HEK293 (cell line): ENCODE measurements around the gene PEX10.

Source experiments
- CTCF ChIA-PET: fragments of 350-600 bp; formaldehyde crosslinking; extraction: SDS; loops from one replicate; lab custom pipeline; 2021; ENCODE audit warnings: antibody characterized with exemption; lab: Yijun Ruan, JAX
- POLR2A ChIA-PET: fragments of 300-600 bp; formaldehyde crosslinking; extraction: SDS; loops from one replicate; lab custom pipeline; 2020; ENCODE audit warnings: antibody characterized with exemption, inconsistent platforms; lab: Yijun Ruan, JAX
- H3K27ac ChIP-seq: fragments of 200-500 bp; sonication (Bioruptor generic); 2 replicates; pipeline ENCODE4 v1.5.1; 2014; ENCODE audit warnings: low read depth, low read length, control low read depth, inconsistent platforms; ENCODE audit errors: extremely low read depth
- H3K36me3 ChIP-seq, 2 experiments: fragments of 200-500 bp in 1 of 2; sonication (Bioruptor generic) in 1 of 2; 1 replicate in 1 of 2; 2 replicates in 1 of 2; pipeline ENCODE4 v1.5.1; 2014 to 2017; ENCODE audit warnings: inconsistent platforms in 2 of 2, low read length in 2 of 2; ENCODE audit not compliant: control insufficient read depth in 2 of 2, insufficient read depth in 1 of 2
- H3K4me1 ChIP-seq: fragments of 200-500 bp; sonication (Bioruptor generic); 2 replicates; pipeline ENCODE4 v1.5.1; 2014; ENCODE audit warnings: mild to moderate bottlenecking, low read length, inconsistent platforms; ENCODE audit not compliant: control insufficient read depth, insufficient read depth
- H3K4me3 ChIP-seq: 2 replicates; pipeline ENCODE4 v1.5.1; 2011; ENCODE audit warnings: low read depth, mild to moderate bottlenecking, control low read depth, low read length, moderate library complexity
- H3K9me3 ChIP-seq: fragments of 200-500 bp; sonication (Bioruptor generic); 2 replicates; pipeline ENCODE4 v1.5.1; 2014; ENCODE audit warnings: low read depth, low read length, inconsistent platforms; ENCODE audit not compliant: control insufficient read depth, insufficient read depth
- EGR2 ChIP-seq: fragments of 450-650 bp; formaldehyde crosslinking; IDR thresholded peaks from 2 replicates; pipeline ENCODE4 v1.5.1; 2016; ENCODE audit warnings: low read depth, missing biosample characterization, missing genetic modification characterization
- GLIS1 ChIP-seq: fragments of 450-650 bp; formaldehyde crosslinking; IDR thresholded peaks from 2 replicates; pipeline ENCODE4 v1.5.1; 2016; ENCODE audit warnings: missing biosample characterization, missing genetic modification characterization
- HOXC10 ChIP-seq: sonication (generic); formaldehyde crosslinking; IDR thresholded peaks from 2 replicates; pipeline ENCODE4 v1.8.1; 2023; ENCODE audit warnings: mild to moderate bottlenecking, missing genetic modification reagents
- TSHZ1 ChIP-seq: fragments of 450-650 bp; formaldehyde crosslinking; IDR thresholded peaks from 2 replicates; pipeline ENCODE4 v1.5.1; 2016; ENCODE audit warnings: missing biosample characterization, missing genetic modification characterization, borderline replicate concordance
- ZBTB17 ChIP-seq: fragments of 450-650 bp; formaldehyde crosslinking; IDR thresholded peaks from 2 replicates; pipeline ENCODE4 v1.5.1; 2016; ENCODE audit warnings: missing biosample characterization, missing genetic modification characterization
- ZFHX2 ChIP-seq: fragments of 450-650 bp; formaldehyde crosslinking; conservative IDR thresholded peaks from 2 replicates; pipeline ENCODE4 v1.5.1; 2016; ENCODE audit warnings: missing biosample characterization, missing genetic modification characterization
- ZIC2 ChIP-seq: fragments of 450-650 bp; formaldehyde crosslinking; IDR thresholded peaks from 2 replicates; pipeline ENCODE4 v1.5.1; 2016; ENCODE audit warnings: missing biosample characterization, missing genetic modification characterization
- ZNF18 ChIP-seq: fragments of 450-650 bp; formaldehyde crosslinking; IDR thresholded peaks from 2 replicates; pipeline ENCODE4 v1.5.1; 2016; ENCODE audit warnings: missing biosample characterization, missing genetic modification characterization
- ZNF341 ChIP-seq: fragments of 450-650 bp; formaldehyde crosslinking; IDR thresholded peaks from 2 replicates; pipeline ENCODE4; 2016; ENCODE audit warnings: low read depth, missing biosample characterization, missing genetic modification characterization
- ZNF449 ChIP-seq: fragments of 450-650 bp; formaldehyde crosslinking; IDR thresholded peaks from 2 replicates; pipeline ENCODE4 v1.5.1; 2017; ENCODE audit warnings: missing biosample characterization, mild to moderate bottlenecking, missing genetic modification characterization, moderate library complexity
- ZNF513 ChIP-seq: fragments of 450-650 bp; IDR thresholded peaks from 2 replicates; pipeline ENCODE4 v1.5.1; 2018; ENCODE audit warnings: missing biosample characterization, missing genetic modification characterization
- ZNF600 ChIP-seq: fragments of 450-650 bp; formaldehyde crosslinking; IDR thresholded peaks from 2 replicates; pipeline ENCODE4 v1.5.1; 2016; ENCODE audit warnings: missing biosample characterization, missing genetic modification characterization

Gene PEX10

GRCh38 chr1:2447276-2448097 is 35.1 kb upstream of the PEX10 start:
- CTCF ChIA-PET, result interaction anchor here (1.2 kb wide), 1 partner anchor 21 kb away, joined by 4 read pairs; no protein-coding TSS in a partner anchor
- Histone ChIP-seq H3K4me1 (no peaks in the 10 kb centered on the region), H3K36me3 (no peaks in the 10 kb centered on the region), H3K27ac (no peak overlapping the region), H3K9me3 (no peaks in the 10 kb centered on the region), H3K4me3 (no peak overlapping the region)
- TF ChIP-seq TSHZ1 (tag by site-specific recombination) (no peak), ZNF341 (tag by site-specific recombination) (peak; percentile 83), ZNF600 (tag by site-specific recombination) (peak; percentile 30; the same call in 1 of the 2 replicates), GLIS1 (tag by site-specific recombination) (peak; percentile 79), ZIC2 (tag by site-specific recombination) (peak; percentile 85)
- POLR2A ChIA-PET, result no interaction called here

GRCh38 chr1:2446861-2447260 is 34.5 kb upstream of the PEX10 start:
- H3K4me1 ChIP-seq, result no peaks in the 10 kb centered on the region
- no peaks in the 10 kb centered on the region for H3K9me3 ChIP-seq
- no peaks in the 10 kb centered on the region for H3K36me3 ChIP-seq
- no peak overlapping the region for H3K4me3 ChIP-seq
- TF ChIP-seq EGR2 (tag by site-specific recombination) (0 out of 2 replicates have a peak, but pooled peaks have one; percentile 18), ZNF513 (tag by site-specific recombination) (no peak), ZNF18 (tag by site-specific recombination) (no peak), ZBTB17 (tag by site-specific recombination) (peak; percentile 24; the same call in 1 of the 2 replicates), ZFHX2 (peak; percentile 59)
- H3K27ac ChIP-seq, result no peak overlapping the region
- ChIA-PET CTCF (interaction anchor here (1.2 kb wide), 1 partner anchor 22 kb away, joined by 4 read pairs; no protein-coding TSS in a partner anchor), POLR2A (no interaction called here)

- Histone ChIP-seq H3K4me1 (no peaks in the 10 kb centered on the region), H3K4me3 (no peak overlapping the region), H3K9me3 (no peaks in the 10 kb centered on the region), H3K36me3 (no peaks in the 10 kb centered on the region), H3K27ac (no peak overlapping the region)
- ChIA-PET CTCF (interaction anchor here (0.6 to 1.2 kb wide), 4 partner anchors 22 to 173 kb away, joined by 3 to 5 read pairs (median 4); no protein-coding TSS in a partner anchor), POLR2A (no interaction called here)
- TF ChIP-seq HOXC10 (CRISPR knock-in tag) (no peak), ZNF449 (tag by site-specific recombination) (peak; percentile 93), ZNF600 (tag by site-specific recombination) (no peak), ZIC2 (tag by site-specific recombination) (0 out of 2 replicates have a peak, but pooled peaks have one; percentile 16)
Measured at GRCh38 chr1:2446394-2446793, 34.0 kb upstream of the PEX10 start.
